GM19468 (cell line): ENCODE data around the gene PTPRB.
"Not testable (repeated sequence)": the region's sequence is repeated elsewhere in the genome, so short reads cannot be mapped to it uniquely, and the experiment has no call there.

Experiments used
- ATAC-seq: cut with Tn5 transposase; IDR thresholded peaks from one replicate; pipeline ENCODE4 v1.9.1; 2021; ENCODE audit warnings: mild to moderate bottlenecking, moderate library complexity, moderate number of reproducible peaks; ENCODE audit not compliant: unreplicated experiment; ENCODE audit errors: extremely low read depth

The PTPRB gene

DNA sequence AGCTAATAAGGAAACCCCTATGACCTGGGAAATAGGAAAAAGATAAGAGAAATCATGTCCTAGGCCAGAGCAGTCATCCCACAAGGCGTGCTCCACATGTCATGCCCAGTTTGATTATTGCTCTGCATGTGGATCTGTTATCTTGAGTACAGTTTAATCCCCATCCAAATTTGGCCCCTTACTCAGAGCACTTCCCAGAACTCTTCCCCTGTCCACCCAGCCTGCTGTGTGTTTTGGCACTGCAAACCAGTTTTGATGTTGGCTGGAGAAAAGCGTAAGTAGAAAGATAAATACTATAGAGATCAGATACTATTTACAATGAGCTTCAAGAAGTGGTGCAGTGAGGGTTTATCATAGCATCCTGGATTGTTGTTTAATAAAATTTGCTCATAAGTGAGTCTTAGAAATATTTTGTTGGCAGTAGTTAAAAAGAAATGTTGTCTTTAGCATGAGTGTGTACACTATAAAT, 83.8 kb downstream of the PTPRB start:
- no peak for ATAC-seq

DNA sequence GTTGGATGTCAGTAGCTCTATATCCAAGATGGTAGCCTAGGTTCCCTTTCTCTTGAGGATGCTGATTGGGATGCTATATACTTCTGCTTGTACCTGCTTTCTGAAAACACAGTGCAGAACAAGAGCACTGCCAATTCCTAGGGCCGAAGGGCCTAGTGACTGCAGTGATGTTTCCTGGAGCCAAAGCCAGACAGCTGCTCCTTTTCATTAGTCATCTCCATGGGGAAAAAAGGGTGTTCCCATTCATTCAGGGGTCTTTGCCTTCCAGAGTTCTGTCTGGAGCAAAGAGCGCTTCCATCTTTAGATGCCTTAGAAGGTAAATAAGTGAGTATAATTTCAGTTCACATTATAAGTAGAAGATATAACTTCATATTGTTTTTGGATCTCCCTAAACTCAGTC, 85.5 kb downstream of the PTPRB start:
- ATAC-seq: no peak

DNA sequence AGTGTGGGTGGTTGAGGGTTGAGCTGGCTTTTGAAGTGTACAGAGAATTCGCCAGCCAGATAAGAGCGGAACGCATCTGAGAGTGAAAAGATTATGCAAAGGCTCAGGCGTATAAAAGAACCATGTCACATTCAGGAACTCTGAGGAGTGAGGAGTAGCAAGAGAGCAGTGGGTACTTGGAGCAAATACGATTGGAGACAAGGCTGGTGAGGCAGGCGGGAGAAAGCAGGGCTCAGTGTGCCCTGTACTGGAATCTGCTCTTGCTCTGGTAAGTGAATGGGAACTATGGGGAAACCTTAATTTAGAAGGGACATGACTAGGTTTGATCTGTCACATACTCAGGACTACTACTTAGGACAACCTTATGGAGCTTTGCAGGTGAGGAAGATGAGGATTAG, 87.0 kb downstream of the PTPRB start:
- ATAC-seq: no peak

DNA sequence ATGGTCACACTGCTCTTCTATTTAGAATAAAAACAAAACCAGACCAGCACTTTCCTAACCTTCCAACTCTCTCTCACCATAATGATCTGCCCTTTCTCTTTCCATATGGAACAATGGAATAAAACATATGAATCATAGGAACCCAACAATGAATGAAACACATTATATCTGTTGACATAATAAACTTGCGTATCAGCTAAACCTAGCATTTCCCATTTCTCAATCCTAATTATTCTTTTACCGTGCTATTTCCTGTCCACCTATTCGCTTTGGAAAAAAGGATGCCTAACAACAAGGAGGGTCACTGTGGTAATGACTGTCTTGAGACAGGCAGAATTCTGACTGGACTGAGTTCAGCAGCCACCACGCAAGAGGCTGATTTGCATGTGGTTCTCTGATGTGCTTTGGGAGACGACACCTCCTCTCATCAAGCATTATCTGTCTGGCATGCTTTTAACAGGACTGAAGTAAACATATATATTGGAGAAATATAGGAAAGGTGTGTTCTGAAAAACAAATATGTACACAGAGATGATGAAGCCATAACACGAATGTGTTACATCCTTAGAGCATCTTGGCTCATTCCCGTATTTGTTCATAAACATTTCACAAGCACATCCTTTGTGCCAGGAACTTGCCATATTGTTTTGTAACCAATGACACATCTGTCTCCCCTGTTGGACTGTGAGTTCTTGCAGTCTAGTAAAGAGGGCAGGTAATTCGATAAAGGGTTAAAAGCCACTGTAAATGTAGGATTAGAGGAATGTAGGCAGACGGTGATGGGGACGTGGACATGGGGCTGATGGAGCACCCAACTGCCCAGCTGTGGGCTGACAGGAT, 87.7 kb downstream of the PTPRB start:
- no peak for ATAC-seq

DNA sequence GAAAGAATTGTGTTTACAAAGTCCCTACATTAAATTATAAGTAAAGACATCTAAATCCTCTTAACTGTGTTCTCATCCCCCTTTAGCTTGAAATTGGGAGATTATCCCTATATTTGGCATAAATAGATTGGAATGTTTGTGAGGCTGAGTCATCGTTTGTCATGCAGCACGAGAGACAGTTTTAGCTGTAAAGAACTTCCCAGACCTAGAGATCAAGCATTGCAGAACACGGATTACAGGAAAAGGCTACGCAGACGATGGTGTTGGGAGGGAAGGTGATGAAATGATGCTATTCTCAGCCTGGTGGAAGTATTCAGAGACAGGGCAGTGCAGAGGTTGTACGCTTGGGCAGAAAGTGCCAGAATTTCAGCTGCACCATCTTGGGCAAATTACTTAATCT, 93.8 kb downstream of the PTPRB start:
- ATAC-seq: no peak

DNA sequence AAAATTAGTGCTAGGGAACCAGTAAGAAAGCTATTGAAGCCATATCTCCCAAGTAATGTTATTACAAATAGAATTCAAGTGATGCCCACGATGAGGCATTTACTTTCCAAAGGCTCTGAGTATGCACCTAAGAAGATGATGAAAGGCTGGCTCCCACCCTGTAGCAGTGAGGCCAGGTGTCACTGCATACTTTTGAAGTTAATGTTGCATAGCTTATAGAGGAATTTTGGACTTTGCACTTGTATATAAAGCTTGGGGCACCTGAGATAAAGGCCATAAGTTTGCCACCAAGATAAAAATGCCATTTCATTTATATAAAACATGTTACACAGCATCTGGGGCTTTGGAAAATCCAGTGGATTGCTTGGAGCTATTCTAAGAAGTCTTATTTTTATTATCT, 96.2 kb downstream of the PTPRB start:
- no peak for ATAC-seq

DNA sequence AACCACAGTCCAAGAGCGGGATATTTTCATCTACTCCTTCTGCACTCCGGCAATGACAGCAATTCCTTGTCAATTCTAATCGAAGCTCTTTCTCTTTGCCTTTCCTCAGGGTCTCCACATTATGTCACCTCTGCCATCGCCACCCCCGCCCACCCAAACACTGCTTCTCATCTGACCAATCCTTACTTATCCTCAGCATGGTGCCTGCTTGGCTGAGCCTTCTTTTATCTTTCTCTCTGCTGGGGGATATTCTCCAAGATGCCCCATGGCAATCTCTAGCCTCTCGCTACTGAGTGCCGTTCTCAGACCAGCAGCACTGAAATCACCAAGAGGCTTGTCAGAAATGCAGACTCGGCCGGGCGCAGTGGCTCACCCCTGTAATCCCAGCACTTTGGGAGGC, 100.6 kb downstream of the PTPRB start:
- no peak for ATAC-seq

DNA sequence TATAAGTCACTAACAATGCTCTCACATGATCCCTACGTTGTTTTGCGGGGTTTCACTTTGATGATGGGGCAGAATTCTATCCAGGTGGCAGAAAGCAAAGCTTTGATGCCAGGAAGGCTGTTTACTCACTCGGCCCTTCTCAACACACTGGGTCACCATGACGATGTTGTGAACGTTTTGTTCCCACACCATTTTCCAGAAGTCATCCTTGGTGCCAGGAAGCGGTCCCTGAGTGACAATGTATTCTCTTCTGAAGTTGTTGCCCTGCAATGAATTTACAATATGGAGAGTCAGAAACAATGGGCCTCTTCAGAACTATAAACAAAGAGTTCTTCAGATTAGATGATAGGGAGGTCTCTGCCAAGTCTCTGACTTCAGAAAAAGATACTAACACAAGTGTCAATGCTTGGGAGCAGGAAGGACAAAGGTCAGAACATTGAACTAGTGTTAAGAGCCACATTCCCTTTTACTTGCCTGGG, 101.3 kb downstream of the PTPRB start:
- no peak for ATAC-seq

DNA sequence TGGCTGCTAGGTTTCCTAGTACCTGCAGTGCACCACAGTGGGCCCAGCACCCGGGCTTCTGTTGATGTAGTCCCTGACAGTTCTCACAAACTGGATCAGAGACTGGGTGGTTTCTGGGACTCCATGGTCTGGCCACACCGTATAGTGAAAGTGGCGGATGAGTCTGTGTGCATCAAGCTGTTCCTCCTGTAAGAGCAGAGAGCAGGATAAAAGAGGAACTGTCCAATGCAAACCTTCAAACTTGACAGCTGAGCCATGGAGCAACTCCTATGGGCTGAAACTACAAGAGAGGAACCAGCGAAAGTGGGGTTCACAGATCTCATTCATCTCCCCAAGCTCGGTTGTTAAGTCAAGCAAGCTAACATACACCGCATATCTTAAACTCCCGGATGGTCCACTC, 102.8 kb downstream of the PTPRB start:
- ATAC-seq: no peak

DNA sequence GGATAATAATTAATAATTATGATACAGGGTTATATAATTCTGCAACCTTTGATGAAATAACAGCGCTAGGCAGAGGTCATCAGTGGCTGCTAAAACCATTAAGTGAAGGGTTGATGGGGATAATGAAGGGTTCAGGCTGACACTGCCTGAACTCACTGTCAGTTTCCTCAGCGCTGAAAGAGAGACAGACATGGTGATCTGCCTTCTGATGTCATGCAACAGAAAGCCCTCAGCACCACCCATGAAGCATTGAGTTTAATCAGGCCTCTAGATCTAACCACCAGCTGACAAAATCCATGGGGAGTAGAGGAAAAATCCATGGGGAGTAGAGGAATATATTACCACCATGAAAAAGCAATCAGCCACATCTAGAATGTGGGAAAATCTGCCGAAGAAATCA, 107.6 kb downstream of the PTPRB start:
- ATAC-seq: no peak

DNA sequence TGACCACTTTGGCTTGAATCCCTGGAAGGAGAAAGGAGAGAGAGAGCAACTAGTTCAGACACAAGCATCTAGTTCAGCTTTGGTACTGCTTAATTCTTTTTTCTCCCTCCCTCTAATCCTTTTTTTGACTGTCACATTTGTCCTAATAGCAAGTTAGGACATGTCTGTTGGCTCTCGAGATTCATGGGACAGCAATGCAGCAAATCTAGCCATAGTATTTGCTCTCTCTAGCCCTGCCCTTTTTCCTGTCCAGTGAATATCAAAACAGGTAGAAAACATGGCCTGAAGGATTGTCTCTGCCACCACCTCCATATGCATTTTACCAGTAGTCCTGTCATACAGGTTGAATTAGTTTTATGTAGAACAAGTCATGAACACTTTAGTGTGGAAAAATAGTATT, 116.4 kb downstream of the PTPRB start:
- ATAC-seq: no peak

DNA sequence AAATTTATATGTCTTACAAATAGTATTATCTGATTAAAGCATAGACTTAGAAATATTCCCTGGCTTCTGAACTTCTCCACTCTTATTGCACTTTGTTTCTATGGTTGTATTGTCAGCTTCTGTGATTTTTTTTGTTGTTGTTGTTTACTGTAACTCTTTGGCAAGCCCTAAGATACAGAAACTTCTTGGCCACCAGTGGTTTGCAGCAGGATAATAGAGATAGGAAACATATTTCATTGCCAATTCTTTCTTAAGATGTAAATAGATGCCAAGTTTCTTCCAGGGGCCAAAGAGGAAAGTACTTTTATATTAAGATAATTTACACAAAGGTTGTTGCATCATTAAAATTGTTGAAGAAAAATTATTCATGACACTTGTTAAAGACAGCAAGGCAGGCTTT, 123.8 kb downstream of the PTPRB start:
- no peak for ATAC-seq

DNA sequence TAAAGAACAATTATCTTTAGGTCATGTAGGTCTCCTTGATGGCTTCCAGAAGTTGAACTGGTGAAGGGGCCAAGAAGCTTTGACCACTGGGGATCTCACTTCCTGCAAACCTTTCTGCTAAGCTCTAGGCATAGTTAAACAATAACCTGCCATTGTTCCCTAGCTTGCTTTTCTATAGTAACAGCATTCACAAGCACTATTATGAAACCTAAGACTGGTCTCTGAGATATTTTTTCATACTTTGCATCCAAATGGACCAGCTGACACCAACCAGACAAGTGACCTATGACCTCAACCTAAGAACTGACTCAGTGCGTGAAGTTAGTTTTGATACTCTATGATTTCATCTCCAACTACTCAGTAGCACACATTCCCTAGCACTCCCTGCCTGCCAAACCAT, 129.1 kb downstream of the PTPRB start:
- no peak for ATAC-seq

DNA sequence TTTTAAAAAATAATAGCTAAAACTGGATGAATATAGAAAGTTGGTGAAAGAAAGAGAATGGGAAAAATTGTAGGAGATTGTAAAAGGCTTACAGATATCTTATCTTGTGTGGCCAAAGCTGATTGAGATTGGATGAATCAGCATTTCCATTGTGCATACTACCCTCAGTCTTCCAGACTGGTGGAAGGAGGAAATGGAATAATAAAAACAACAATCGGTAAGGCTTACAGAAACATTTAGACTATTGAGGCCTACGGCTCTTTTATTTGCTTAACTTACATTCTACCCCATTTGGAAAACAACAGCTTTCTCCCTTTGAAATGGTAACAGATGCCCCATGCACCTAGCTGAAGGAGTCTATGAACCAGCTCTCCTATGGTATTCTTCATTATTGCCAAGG, 129.8 kb downstream of the PTPRB start:
- no peak for ATAC-seq

DNA sequence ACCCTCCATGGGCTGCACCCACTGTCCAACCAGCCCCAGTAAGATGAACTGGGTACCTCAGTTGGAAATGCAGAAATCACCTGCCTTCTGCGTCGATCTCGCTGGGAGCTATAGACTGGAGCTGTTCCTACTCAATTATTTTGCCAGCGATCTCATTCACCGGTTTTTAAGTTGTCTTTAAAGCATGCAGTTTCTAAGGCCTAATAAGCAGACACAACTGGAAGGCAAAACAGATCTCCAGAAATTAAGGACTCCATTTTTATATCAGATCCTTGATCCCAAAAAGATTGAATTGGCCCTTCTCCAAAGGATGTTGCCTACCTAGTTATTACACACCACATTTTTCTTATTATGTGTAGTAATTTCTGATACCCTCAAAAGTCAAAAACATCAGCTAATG, 139.7 kb downstream of the PTPRB start:
- no peak for ATAC-seq

DNA sequence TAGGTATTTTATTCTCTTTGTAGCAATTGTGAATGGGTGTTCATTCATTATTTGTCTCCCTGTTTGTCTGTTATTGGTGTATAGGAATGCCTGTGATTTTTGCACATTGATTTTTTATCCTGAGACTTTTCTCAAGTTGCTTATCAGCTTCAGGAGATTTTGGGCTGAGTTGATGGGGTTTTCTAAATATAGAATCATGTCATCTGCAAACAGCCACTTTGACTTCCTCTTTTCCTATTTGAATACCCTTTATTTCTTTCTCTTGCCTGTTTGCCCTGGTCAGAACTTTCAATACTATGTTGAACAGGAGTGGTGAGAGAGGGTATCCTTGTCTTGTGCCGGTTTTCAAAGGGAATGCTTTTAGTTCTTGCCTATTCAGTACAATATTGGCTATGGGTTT, 144.3 kb downstream of the PTPRB start:
- ATAC-seq: not testable (repeated sequence)

DNA sequence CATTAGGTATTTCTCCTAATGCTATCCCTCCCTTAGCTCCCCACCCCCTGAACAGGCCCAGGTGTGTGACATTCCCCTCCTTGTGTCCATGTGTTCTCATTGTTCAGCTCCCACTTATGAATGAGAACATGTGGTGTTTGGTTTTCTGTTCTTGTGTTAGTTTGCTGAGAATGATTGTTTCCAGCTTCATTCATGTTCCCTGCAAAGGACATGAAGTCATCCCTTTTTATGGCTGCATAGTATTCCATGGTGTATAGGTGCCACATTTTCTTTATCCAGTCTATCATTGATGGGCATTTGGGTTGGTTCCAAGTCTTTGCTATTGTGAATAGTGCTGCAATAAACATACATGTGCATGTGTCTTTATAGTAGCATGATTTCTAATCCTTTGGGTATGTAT, 146.3 kb downstream of the PTPRB start:
- ATAC-seq: not testable (repeated sequence)

DNA sequence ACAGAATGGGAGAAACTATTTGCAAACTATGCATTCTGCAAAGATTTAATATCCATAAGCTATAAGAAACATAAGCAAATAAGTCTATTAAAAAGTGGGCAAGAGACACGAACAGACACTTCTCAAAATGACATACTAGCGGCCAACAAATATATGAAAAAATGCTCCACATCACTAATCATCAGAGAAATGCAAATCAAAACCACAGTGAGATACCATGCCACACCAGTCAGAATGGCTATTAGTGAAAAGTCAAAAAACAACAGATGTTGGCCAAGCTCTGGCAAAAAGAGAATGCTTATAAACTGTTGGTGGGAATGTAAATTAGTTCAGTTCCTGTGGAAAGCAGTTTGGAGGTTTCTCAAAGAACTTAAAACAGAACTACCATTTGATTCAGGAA, 149.8 kb downstream of the PTPRB start:
- no peak for ATAC-seq

DNA sequence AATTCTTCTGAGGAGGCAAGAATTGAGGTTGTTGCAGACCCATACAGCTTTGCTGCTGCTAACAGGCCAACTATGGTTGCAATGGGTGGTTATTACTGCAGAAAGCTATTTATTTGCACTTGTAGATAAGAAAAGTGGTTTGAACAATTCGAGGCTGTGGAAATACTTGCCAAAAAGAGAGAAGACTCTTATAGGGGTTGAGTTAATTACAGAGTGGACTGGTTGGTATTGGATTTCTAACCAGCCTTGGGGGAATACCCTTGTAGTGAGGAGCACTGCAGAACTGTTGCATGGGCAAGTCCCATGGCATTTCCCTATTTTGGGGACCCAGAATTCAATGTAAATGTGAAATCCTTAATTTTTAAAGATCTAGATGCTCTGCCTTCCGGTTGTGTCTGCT, 150.6 kb downstream of the PTPRB start:
- ATAC-seq: no peak

DNA sequence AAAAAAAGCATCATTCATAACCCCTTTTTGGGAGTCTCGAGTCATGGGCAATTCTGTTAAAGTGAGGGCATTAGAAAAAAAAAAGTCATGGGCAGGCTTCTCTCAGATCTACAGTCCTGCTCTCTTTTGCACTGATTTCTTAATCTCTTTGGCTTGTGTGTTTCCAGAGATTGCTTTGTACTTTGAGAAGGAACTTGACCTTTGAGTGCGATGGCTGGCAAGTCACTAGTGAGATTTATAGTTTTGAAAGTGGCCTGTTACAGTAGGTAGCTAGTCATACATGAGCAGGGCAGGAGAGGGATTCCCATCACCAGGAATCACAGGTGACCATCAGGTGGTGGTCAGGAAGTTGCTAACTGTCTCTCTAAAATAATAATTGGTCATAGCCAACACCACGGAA, 151.5 kb downstream of the PTPRB start:
- ATAC-seq: no peak

DNA sequence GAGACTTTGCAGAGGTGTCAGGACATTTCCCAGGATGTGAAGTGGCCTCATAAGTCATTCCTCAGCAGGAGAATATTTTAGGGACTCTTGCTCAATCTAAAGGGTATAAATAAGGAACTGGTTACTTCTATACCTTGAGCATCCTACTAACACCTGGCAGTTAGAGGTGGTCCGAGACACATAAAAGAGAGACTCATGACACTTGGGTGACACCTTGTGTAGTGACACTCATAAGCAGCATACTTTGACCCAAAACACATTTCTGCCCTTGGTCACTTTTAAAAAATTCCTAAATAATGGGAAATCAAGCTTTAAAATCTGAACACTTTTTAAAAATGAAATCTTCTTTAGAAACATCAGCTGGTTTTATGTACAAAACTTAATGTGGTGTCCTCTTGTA, 152.8 kb downstream of the PTPRB start:
- ATAC-seq: no peak

DNA sequence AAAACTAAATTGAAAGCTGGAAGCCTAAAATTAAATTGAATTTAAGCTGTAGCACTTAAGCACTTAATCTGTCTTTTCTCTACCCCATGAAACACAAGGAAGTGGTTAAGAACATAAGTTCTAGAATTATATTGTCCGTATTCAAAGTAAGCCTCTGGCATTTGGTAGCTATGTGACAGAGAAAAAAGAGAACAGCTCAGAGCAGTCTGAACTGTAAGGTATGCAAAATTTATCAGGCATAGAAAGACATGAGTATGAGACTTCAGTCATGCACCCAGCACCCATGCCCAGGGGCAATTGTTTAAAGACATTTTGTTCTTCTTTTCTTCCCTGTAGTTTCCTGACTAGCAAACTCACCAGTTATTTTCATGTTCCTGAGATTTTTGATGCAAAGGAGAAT, 154.5 kb downstream of the PTPRB start:
- no peak for ATAC-seq
